ENCODE measurements around the gene EFNA1.
A peak's percentile ranks its signal among the peaks of the same experiment; 100 is the strongest.

The EFNA1 gene

DNA sequence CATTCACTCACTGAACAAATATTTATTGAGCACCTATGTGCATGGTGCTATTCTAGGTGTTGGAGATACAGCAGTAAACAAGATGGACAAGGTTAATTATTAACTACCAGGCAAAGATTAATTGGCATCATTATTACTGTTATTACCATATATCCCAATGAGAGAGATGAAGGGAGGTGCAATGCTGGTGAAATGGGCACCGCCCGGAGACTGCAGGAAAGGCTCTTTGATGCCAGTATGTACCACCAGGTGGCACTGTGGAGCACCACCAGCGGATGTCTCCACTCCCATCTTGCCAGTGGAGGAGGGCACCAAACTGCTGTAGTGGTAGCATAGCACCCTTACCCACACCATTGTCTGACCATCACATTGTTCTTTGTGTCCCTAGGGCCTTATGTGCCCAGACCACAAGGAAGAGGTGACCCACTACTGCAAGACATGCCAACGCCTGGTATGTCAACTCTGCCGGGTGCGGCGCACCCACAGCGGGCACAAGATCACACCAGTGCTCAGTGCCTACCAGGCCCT, 48.9 kb downstream of the EFNA1 start:
- peak; percentile 94 for DNase-seq

DNA sequence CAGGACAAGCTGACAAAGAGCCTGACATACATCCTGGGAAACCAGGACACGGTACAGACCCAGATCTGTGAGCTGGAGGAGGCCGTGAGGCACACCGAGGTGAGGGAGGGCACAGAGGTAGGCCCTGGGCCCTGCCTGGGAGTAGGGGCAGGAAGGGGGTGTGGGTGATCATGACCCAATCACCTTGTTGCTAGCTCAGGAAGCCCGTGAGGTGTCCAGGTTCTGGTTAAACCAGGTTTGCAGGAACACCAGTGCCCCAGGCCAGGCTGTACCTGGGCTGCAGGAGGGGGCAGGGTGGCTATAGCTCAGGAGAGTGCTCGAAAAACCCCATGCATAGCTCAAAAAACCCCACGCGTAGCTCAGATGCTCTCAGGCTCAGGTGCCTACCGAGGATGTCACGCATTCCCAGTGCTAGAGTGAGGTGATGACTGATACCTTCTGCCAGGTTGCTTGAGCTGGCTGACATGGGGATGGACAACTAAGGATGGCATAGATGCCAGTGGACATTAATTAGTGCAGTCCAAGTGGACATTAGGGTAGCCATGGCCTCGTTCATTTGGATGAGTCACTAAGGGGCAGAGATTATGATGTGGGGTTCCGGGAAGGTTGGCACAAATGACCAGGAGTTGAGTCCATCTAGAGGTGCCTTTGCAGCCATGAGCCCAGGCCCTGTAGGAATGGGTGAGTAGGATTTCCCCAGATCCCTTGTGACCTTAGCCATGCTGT, 49.7 kb downstream of the EFNA1 start:
- peak; percentile 7 for DNase-seq

DNA sequence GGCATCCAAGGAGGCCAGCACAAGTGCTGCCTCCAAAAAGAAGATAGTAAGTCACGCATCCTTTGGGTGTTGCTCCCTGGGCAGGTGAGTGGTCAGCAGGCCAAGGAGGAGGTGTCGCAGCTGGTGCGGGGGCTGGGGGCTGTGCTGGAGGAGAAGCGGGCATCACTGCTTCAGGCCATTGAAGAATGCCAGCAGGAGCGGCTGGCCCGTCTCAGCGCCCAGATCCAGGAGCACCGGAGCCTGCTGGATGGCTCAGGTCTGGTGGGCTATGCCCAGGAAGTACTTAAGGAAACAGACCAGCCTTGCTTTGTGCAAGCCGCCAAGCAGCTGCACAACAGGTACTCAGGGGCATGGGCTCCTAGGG, 50.2 kb downstream of the EFNA1 start:
- peak; percentile 0 for DNase-seq

DNA sequence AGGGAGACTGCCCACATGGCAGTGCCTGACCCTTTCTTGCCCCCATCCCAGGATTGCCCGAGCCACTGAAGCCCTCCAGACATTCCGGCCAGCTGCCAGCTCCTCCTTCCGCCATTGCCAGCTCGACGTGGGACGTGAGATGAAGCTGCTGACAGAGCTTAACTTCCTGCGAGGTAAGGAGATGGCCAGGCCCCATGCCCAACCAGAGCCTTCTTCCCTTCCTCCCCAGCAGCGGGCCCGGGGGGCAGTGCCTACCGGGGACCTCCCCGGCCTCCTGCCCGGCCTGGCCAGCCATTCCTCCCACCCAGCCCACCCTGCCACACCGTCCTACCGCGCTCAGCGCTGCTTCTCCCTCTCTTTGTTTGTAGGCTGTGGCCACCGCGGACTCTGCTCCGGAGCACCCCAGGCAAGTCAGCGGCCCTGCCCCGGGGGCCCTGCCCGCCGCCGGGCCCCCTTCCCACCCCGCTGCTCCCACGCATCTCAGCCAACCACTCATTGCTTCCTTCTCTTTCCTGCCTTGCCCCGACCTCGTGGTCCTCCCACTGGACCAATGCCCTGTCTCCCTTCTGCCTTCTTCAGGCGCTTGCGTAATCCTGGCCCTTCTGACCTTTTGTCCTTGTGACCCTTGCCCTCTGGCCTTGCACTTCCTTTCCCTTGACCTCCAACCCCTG, 50.9 kb downstream of the EFNA1 start:
- peak; percentile 0 for DNase-seq

DNA sequence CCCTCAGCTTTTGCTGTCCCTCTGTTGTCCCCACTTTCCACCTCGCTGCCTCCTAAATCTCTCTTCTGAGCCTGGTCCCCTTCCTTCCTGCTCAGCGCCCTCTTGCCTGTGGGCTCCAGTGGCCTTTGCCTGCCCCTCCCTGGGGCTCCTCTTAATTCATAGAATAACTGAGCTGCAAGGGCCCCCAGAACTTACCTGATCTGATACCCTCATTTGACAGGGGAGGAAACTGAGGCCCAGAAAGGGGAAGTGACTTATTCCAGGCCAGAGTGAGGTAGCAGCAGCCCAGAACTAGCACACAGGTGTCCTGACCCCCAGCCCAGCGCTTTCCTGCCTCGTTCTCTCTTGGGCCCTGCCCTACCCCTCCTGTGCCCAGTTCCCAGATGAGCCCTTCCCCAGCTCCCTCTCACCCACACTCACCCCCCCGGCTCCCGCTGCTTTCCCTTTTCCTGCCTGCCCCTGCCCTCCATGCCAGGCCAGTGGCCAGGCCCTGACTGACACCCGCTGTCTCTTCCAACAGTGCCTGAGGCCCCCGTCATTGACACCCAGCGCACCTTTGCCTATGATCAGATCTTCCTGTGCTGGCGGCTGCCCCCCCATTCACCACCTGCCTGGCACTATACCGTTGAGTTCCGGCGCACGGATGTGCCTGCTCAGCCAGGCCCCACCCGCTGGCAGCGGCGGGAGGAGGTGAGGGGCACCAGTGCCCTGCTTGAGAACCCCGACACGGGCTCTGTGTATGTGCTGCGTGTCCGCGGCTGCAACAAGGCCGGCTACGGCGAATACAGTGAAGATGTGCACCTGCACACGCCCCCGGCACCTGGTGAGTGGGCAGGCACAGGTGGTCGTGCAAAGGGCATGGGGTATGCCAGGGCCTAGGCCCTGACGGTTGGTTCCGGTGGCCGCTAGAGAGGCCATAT, 51.7 kb downstream of the EFNA1 start:
- DNase-seq = peak; percentile 0

DNA sequence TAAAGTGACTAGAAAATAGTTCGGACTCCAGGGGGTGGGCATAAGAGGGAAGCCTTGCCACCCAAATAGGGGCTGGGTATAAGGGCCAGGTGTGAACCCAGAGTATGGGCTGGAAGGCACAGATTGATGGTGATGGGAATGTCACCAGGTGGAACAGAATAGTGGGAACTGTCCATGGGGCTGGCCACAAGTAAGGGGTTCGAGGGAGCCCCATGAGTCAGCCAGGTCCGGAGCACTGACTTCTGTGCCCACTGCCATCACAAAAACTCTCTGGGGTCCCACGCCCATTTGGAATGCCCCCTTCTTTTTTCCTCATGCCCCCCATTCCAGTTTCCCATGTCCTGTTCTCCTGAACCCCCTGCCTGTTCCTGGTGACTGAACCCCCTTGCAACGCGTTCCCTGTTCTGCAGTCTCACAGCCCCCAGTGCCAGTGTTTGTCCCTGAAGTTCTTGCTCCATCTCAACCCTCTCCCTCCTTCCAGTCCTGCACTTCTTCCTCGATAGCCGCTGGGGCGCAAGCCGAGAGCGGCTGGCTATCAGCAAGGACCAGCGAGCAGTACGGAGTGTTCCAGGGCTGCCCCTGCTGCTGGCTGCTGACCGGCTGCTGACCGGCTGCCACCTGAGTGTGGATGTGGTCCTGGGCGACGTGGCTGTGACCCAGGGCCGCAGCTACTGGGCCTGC, 53.8 kb downstream of the EFNA1 start:
- DNase-seq = no peak

DNA sequence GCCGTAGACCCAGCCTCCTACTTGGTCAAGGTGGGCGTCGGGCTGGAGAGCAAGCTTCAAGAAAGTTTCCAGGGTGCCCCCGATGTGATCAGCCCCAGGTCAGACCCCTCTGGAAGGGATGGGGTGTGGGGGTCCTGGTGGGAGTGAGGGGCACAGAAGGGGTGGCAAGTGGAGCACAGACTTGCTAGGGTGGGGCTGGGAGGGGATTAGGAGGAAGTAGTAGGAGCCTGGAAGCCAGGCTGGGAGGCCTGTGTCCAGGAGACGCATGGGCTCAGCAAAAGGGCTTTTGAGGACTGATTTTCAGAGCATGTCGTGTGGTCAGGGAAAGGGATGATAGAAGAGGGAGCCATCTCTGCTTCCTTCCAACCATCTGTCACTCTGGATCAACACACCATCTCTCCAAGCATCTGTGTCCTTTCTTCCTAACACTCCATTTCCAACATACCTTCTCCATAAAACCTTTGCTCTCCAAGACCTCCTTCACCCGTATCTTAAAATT, 54.4 kb downstream of the EFNA1 start:
- DNase-seq = no peak

DNA sequence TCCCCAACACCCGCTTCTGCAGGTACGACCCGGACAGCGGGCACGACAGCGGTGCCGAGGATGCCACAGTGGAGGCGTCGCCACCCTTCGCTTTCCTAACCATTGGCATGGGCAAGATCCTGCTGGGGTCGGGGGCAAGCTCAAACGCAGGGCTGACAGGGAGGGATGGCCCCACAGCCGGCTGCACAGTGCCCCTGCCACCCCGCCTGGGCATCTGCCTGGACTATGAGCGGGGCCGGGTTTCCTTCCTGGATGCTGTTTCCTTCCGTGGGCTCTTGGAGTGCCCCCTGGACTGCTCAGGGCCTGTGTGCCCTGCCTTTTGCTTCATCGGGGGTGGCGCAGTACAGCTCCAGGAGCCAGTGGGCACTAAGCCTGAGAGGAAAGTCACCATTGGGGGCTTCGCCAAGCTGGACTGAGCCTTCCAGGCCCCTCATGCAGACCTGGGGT, 56.1 kb downstream of the EFNA1 start:
- DNase-seq = no peak

DNA sequence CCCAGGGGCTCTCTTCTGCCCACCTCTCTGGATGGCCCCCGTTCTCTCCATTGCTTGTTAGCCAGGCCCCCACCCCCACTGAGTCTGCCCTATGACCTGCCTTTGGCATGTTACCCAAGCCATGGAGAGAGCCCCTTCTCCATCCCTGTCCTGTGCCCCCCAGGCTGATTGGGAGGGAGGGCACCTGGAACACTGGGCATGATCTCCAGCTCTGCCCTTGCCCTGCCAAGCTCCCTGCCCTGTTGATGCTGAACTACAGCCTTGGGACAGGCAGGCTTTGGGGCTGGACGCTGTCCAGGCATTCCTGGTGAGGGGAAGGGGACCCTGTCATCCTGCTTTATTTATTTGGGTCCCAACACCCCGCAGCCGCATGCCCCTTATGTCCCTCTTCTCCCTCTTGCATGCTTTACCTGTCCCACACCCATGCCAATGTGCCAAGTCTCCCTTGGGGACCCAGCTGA, 56.7 kb downstream of the EFNA1 start:
- DNase-seq = no peak
